SK-N-MC (cell line): ENCODE measurements around the gene POLR2F.

Experiments used
- EZH2 ChIP-seq: fragments of 200-600 bp; sonication (generic); IDR thresholded peaks from one replicate; pipeline ENCODE4 v1.6.1; 2017; ENCODE audit warnings: antibody characterized with exemption
- POLR2AphosphoS5 ChIP-seq: IDR thresholded peaks from 2 replicates; pipeline ENCODE4 v1.6.1; 2012; ENCODE audit warnings: mild to moderate bottlenecking, low read depth, low read length, borderline replicate concordance

- TF ChIP-seq POLR2AphosphoS5 (no peak), EZH2 (no peak)
These were observed 12.7 kb upstream of the POLR2F start for GRCh38 chr22:37940698-37941376.
